Activated CD4-positive, alpha-beta T cell treated with anti-CD3 and anti-CD28 coated beads for 48 hours (primary cell): ENCODE measurements around the gene RGS16.
"Not testable (repeated sequence)": the region's sequence is repeated elsewhere in the genome, so short reads cannot be mapped to it uniquely, and the experiment has no call there.

Source experiments
- DNase-seq: peaks from one replicate; pipeline ENCODE4 v3.0.0-alpha.2; 2020

RGS16 gene, protein sequence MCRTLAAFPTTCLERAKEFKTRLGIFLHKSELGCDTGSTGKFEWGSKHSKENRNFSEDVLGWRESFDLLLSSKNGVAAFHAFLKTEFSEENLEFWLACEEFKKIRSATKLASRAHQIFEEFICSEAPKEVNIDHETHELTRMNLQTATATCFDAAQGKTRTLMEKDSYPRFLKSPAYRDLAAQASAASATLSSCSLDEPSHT

GRCh38 chr1:182604175-182605164 lies at the start of gene RGS16:
Gene RGS16 (minus strand): TSS chr1:182604389. CDS start chr1:182604259, 130 bp downstream.
- peak; percentile 97 for DNase-seq

DNA sequence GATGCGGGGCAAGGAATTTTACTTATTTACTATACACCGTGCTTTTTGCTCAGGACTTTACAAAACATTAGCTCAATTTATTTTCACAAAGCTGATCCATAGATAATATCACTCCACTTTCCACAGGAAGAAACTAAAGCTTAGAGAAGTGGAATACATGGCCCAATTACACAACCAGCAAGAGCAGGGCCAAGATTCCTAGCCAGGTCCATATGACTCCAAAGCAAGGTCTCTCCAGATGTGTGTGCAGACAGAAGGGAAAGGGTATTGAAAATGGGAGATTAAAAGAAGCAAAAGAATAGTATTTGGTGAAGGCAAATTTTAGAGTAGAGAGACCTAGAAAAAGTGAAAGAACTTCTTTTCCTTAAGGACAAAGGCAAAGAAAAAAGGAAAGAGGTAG lies 49.8 kb upstream of the RGS16 start:
- no peak for DNase-seq

GRCh38 chr1:182652933-182653332 lies 48.7 kb upstream of the RGS16 start:
- no peak for DNase-seq

GRCh38 chr1:182651339-182651724 lies 47.1 kb upstream of the RGS16 start:
- DNase-seq: no peak

DNA sequence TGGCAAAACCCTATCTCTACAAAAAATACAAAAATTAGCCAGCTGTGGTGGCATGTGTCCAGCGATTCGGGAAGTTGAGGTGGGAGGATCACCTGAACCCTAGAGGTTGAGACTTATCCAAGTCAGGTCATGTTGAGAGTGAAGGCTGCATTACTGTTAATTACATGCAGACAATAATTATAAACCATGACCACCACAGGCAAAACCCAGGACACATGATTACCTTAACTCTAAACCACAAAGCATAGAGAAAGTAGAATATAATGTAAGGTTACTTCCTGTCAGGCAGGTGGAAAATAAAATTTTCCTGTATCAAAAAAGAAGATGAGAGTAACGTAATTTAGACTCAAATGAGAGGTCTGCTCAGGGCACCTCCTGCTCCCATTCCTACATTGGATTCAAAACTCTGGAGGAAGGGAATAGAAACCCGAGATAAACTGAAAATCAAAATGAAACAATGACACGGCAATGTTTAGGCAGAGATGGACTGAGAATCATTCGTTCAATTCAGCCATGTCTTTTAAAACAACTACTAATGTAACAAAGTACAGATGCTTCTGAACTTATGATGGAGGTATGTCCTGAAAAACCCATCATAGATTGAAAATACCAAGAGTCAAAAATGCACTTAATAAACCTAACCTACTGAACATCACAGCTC lies 46.6 kb upstream of the RGS16 start:
- no peak for DNase-seq

DNA sequence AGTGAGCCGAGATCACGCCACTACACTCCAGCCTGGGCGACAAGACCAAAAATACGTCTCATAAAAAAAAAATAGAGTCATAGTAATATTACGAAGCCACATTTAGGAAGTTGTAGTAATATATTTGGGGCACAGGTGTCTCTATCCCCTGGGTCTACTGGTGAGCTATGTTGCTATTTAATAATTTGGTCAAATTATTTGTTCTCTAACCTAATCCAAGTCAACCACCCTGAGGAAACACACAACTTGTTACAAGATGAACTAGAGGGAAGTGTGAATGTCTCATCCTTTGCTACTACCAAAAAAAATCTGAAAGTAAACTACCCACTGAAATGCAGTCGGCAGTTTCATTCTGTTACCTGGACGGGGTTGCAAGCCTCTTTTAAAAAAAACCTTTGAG lies 44.9 kb upstream of the RGS16 start:
- no peak for DNase-seq

- DNase-seq: no peak
These were observed 42.5 kb upstream of the RGS16 start for GRCh38 chr1:182646739-182647138.

DNA sequence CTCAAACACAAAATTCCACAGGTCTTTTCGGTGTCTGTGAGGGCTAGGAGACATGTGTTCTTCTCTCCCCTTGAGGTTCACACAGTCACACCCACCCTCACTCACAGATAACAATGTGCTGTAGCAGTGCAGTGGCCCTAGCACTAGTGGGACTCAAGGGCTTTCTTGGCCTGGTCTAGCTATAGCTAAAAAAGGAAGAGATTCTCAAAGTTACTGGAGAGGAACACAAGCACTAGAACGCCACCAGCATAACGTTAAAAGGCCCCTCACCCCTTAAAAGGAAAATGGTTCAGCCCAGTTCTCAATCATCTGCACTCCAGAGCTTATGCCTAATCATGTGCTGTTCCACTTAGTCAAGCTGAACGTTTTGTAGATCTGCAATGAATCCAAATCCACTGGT lies 40.7 kb upstream of the RGS16 start:
- no peak for DNase-seq

GRCh38 chr1:182643699-182644098 lies 39.5 kb upstream of the RGS16 start:
- DNase-seq: no peak

DNA sequence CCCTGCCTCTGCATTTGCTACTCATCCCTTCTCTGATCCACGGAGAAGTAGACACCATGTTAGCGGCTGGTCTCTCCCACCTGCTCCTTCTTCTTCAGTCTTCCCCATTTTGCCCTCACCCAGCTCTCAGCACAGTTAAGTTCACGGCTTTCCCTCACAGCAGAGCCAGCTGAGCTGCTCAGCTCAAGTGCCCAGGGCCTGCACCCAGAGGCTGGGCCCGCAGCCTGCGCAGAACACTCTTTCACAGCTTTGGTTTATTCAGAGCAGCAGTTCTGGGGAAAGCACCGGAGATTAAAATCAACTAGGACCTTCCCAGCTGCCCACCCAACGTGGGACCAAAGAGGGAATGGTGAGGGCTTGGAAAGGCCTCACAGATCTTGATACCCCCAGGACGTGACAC lies 38.3 kb upstream of the RGS16 start:
- DNase-seq: no peak

DNA sequence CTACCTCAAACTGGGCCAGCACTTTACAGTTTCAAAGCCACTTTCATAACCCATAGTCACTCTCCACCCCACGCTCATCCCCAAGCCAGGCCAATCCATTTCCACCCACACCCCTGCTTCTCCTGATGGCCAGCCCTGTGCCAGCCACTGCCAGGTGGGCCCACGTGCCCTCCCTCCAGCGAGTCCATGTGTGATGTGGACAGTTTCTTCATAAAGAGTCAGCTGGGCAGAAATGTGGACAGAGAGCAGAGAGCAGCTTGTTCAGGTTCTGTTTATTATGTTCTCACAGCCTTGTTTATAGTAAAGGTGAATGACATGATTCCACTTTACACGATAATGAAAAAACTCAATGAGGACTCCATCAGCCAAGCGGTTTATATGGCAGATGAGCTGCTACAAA lies 37.4 kb upstream of the RGS16 start:
- no peak for DNase-seq

GRCh38 chr1:182639330-182639729 lies 35.1 kb upstream of the RGS16 start:
- DNase-seq: no peak

- DNase-seq: no peak
These were observed 33.6 kb upstream of the RGS16 start for GRCh38 chr1:182637769-182638168.

DNA sequence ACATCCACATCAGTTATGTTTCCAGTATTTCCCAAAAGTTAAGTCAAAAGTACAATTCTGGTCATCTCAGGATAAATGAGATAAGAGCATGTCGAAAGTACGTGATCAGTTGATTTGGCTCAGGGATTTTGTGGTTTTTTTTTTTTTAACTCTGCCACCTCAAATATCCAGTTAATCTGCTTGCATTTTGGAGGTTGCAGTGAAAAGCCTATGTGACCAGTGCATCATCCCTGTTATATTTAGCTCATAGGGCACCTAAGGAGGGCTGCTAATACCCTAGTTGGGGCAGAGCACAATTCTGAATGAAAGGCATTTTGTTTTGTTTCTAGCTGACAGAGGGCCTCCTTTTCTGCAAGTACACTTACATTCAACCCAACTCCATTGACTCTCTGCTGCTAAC lies 31.7 kb upstream of the RGS16 start:
- no peak for DNase-seq

DNA sequence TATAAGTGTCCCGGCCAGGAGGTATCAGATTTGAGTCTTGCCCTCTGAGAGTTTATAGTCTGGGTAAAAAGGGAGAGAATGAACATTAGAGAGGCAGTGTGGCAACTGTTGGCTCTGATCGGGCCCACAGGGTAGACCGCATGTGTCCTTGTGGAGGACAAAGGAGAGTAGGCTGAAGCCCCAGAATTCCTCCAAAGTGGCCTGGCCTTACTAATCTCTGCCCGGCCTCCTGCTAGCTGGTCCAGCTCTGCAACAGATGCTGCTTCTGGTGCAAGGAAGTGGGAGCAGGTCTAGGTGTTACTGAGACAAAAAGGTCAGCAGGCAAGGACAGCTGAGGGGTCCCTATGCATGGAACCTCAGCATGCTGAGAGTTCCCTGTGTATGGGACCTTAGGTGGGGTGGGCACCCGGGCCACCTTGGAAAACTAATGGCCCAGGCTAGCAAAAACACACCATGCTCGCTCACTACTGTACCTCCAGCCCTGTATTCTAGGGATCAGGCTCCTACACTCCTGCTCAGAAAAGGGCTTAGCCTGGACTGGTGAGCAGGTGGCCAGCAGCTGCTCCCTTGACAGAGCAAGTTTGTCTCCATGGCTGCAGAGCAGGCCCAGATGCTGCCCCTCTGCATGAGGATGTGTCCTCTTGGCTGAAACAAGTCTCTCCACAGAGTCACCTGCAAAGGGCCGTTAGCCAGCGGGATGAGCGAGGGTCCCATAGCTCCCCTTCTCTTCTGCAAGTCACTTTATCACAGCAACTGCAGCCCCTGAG lies 30.3 kb upstream of the RGS16 start:
- DNase-seq: no peak

DNA sequence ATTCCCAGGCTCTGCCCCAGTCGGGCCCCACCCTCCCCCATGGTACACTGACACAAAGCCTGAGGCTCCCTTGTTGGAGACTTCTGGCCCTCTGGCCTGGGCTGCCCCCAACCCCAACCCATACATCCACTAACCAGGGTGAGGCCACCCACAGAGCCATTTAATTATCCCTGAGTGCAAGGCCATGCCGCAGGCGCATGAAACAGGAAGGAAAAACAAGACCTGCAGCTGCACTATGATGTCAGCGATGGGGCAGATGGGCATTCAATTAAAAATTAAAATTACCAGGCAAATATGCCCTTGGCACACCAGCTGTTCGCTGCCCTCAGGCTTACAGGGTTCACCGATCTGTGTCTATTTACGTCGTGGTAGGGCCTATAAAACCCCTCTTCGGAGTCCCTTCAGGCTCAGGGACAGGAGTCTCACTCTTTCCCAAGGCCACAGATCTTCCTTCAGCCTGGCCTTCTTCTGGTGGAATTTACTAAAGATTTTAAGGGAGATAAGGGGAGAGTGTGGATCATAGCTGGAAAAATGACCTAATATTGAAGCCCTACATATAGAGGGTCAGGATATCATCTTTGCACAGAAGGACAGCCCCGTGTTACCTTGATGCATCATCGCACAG lies 29.6 kb upstream of the RGS16 start:
- no peak for DNase-seq

- no peak for DNase-seq
These were observed 28.8 kb upstream of the RGS16 start for GRCh38 chr1:182633031-182633430.

GRCh38 chr1:182632441-182632857 lies 28.3 kb upstream of the RGS16 start:
- DNase-seq: not testable (repeated sequence)

- no peak for DNase-seq
These were observed 27.8 kb upstream of the RGS16 start for GRCh38 chr1:182631954-182632353.

DNA sequence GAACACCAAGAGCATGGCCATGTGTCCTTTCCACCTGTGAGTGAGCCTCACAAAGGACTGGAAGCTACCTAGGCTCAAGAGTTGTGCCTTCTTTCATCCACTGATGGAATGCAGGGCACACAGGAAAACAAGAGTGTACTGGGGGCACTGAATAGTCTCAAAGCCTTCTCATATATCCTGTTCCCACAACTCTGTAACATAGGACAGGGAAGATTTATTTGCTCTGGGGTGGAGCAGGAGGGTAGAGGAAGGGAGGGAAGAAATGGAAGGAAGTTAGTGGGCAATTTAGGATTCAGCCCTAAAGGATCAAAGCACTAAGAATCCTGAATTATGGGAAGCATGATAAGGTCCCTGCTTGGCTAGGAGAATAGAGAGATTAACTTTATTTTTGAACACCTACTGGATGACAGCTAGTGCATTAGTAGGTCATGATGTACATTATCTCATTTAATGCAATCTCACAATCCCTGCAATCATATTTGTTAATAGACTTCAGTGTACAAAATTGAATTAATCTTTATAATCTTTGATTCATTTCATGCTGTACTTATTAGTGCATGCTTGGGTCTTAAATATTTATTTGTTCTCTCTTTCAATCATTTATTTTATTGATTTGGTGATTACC lies 27.0 kb upstream of the RGS16 start:
- no peak for DNase-seq

DNA sequence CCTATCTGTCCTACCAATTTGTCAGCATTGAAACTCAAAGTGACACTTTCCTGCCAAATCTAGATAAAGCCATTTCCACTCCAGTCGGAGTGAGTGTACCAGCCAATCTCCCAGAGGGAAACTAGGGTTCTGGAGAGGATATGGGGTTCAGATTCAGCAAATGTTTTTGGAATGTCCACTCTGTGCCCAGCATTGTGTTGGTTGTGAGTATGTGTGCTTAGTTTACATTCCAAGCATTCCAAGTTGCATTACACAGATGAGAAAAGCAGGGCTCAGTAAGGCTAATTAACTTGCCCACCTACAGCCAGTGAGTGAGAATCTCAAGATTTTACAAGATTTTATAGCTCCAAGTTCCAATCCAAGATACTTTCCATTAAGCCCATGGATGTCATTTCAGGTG lies 26.4 kb upstream of the RGS16 start:
- no peak for DNase-seq

- DNase-seq: peak; percentile 72
These were observed 25.4 kb upstream of the RGS16 start for GRCh38 chr1:182629499-182630096.
